Sigmoid colon (tissue), 4 donors: ENCODE measurements around the gene C13orf42.

Experiments used
- CTCF ChIP-seq, 4 experiments: fragments of 450-650 bp in 3 of 4; fragments of 200-600 bp in 1 of 4; IDR thresholded peaks; one replicate each; pipeline ENCODE4 v1.5.1; 2016 to 2019; ENCODE audit warnings: antibody characterized with exemption in 4 of 4, mild to moderate bottlenecking in 3 of 4, moderate library complexity in 2 of 4
- EP300 ChIP-seq, 4 donors: sonication (generic); formaldehyde crosslinking; IDR thresholded peaks; one replicate each; pipeline ENCODE4 v1.6.1; 2017; ENCODE audit warnings: antibody characterized with exemption in 4 of 4
- POLR2A ChIP-seq, 2 donors: fragments of 450-650 bp; IDR thresholded peaks; one replicate each; pipeline ENCODE4 v1.6.1; 2016; ENCODE audit warnings: antibody characterized with exemption in 2 of 2, mild to moderate bottlenecking in 2 of 2, moderate library complexity in 2 of 2
- POLR2AphosphoS5 ChIP-seq, 4 donors: sonication (generic); formaldehyde crosslinking; IDR thresholded peaks; one replicate each; pipeline ENCODE4 v1.6.1; 2017; ENCODE audit warnings: antibody characterized with exemption in 4 of 4

- TF ChIP-seq CTCF (IDR thresholded peaks at IDR 0.05) = peak; percentile 20 to 56 (median 46)
- TF ChIP-seq POLR2A (IDR thresholded peaks at IDR 0.05) = no peak
- no peak for TF ChIP-seq POLR2AphosphoS5 (IDR thresholded peaks at IDR 0.05)
- TF ChIP-seq EP300 (IDR thresholded peaks at IDR 0.05) = no peak
Observed at GRCh38 chr13:51148952-51149573, 38.0 kb upstream of the C13orf42 start.
